Liver (tissue), 3 donors: ENCODE measurements around the gene MUC2.

Source experiments
- ATF3 ChIP-seq: IDR thresholded peaks from 2 replicates; pipeline ENCODE4 v1.6.1; 2016; ENCODE audit warnings: antibody characterized with exemption
- CTCF ChIP-seq: fragments of 150-350 bp; IDR thresholded peaks from 2 replicates; pipeline ENCODE4 v1.5.1; 2017; ENCODE audit warnings: improper control_type of control experiment, low read depth, low read length; ENCODE audit not compliant: missing input control
- EGR1 ChIP-seq, 2 donors: IDR thresholded peaks; 2 replicates each; pipeline ENCODE4 v1.6.1; 2016 to 2018; ENCODE audit warnings: antibody characterized with exemption in 2 of 2, low read depth in 2 of 2
- REST ChIP-seq: IDR thresholded peaks from 2 replicates; pipeline ENCODE4 v1.6.1; 2016; ENCODE audit warnings: antibody characterized with exemption, mild to moderate bottlenecking
- donor health status: healthy.
- donor health status: healthy.

GRCh38 chr11:1059759-1060158 is 14.9 kb upstream of the MUC2 start:
- TF ChIP-seq REST (no peak), CTCF (no peak), EGR1 (IDR thresholded peaks at IDR 0.05; ENCODE audit: low read depth in 2 of 2) (no peak), ATF3 (no peak)
